GM21723 (cell line): ENCODE measurements around the gene ENTHD1.
"Not testable (repeated sequence)": the region's sequence is repeated elsewhere in the genome, so short reads cannot be mapped to it uniquely, and the experiment has no call there.

Source experiments
- ATAC-seq: cut with Tn5 transposase; IDR thresholded peaks from one replicate; pipeline ENCODE4 v1.9.1; 2021; ENCODE audit warnings: mild to moderate bottlenecking, moderate library complexity; ENCODE audit not compliant: unreplicated experiment

The ENTHD1 gene

GRCh38 chr22:39735776-39736175 is 157.8 kb downstream of the ENTHD1 start:
- ATAC-seq = no peak

GRCh38 chr22:39734866-39735265 is 158.7 kb downstream of the ENTHD1 start:
- no peak for ATAC-seq

- not testable (repeated sequence) for ATAC-seq
Observed at GRCh38 chr22:39734046-39734445, 159.5 kb downstream of the ENTHD1 start.

GRCh38 chr22:39733191-39733590 is 160.4 kb downstream of the ENTHD1 start:
- no peak for ATAC-seq

- no peak for ATAC-seq
Observed at GRCh38 chr22:39732625-39733024, 160.9 kb downstream of the ENTHD1 start.

- ATAC-seq = no peak
Observed at GRCh38 chr22:39731881-39732555, 161.5 kb downstream of the ENTHD1 start.

GRCh38 chr22:39731481-39731880 is 162.1 kb downstream of the ENTHD1 start:
- no peak for ATAC-seq

- no peak for ATAC-seq
Observed at GRCh38 chr22:39729141-39729934, 164.2 kb downstream of the ENTHD1 start.

- ATAC-seq = no peak
Observed at GRCh38 chr22:39728236-39728860, 165.2 kb downstream of the ENTHD1 start.

GRCh38 chr22:39727541-39727940 is 166.0 kb downstream of the ENTHD1 start:
- no peak for ATAC-seq

- ATAC-seq = no peak
Observed at GRCh38 chr22:39725351-39726035, 168.1 kb downstream of the ENTHD1 start.

GRCh38 chr22:39724857-39725256 is 168.7 kb downstream of the ENTHD1 start:
- no peak for ATAC-seq

- no peak for ATAC-seq
Observed at GRCh38 chr22:39724390-39724789, 169.2 kb downstream of the ENTHD1 start.

GRCh38 chr22:39723899-39724351 is 169.6 kb downstream of the ENTHD1 start:
- ATAC-seq = no peak

GRCh38 chr22:39723463-39723862 is 170.1 kb downstream of the ENTHD1 start:
- ATAC-seq = no peak

GRCh38 chr22:39722501-39722900 is 171.1 kb downstream of the ENTHD1 start:
- no peak for ATAC-seq

- no peak for ATAC-seq
Observed at GRCh38 chr22:39722032-39722325, 171.6 kb downstream of the ENTHD1 start.

- ATAC-seq = no peak
Observed at GRCh38 chr22:39721206-39722031, 172.1 kb downstream of the ENTHD1 start.

- no peak for ATAC-seq
Observed at GRCh38 chr22:39719559-39720450, 173.8 kb downstream of the ENTHD1 start.
